Ramos (cell line): ENCODE data around the gene RANBP17.

Source experiments
- in situ Hi-C: fragments of 300-500 bp; cut with MboI; formaldehyde crosslinking; loops from one replicate; pipeline ENCODE4 v1.14.3; 2022; ENCODE audit warnings: low sequenced_read_pairs; ENCODE audit not compliant: unreplicated experiment

The RANBP17 gene

DNA sequence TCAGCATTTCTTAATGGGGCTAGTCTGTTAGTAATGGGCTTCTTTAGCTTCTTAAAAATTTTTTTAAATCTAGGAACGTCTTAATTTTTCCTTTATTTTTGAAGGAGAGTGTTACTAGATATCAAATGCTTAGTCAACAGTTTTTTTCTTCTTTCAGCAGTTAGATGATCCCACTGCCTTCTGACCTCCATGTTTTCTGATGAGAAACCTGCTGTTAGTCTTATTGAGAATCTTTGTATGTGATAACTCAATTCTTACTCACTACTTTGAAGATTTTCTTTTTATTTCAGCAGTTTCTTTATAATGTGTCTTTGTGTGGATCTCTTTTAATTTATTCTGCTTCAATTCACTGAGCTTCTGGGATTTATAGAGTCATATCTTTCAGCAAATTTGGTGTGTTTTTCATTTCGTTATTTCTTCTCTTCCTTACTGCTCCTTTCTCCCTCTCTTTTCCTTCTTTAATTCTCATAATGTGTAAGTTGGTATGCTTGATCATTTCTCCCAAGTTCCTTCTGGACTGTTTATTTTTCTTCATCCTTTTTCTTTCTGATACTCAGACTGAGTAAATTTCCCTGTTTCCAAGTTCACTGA is 205.8 kb downstream of the RANBP17 start:
- in situ Hi-C loops: no loop called here

DNA sequence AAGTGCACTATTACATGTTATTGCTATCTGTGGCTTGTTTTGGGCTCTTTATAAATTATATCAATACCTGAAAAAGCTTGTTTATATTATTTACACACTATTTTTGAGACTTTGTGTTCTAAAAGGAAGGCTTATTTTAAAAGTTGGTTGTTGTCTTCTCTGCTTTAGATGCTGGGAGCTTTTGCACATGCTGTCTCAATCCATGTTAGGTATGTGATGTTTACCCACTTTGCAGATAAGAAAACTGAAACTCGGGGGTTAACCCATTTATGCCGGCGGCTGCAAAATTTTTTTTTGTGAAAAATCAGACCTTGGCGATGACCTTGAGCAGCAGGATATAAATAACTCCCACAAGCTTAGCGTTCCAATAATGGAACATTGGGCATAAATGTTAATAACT is 212.9 kb downstream of the RANBP17 start:
- in situ Hi-C loops: no loop called here

DNA sequence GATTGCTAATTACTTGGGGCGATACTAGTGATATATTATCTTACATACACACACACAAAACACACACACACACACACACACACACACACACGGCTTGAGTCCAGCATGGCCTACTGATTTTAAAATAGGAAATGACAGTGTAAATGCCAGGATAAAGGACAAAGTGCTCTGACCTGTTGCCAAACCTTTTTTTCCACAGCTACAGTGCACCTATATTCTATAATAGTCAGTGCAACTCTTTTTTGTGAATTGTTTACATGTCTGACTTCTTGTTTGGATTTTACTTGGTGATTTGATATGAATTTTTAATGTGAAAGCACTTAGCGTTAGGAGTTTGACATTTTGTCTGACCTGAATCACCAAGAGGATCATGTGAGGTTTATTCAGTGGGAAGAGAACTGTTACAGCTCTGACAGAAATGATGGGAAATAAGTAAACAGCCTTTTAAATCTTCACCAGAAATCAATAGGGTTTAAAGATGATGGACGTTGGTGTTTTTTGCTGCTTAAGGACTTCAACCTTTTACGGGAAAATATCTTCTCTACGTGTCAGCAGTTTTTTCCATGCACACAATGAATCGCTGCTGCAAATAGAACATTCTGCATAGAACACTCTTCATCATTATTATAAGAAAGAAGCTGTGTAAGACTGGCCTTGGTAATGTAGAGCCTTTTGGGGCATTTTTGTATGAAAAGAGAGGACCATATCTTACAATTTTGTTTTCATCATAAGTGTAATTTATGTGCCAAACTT is 218.5 kb downstream of the RANBP17 start:
- in situ Hi-C loops: no loop called here

DNA sequence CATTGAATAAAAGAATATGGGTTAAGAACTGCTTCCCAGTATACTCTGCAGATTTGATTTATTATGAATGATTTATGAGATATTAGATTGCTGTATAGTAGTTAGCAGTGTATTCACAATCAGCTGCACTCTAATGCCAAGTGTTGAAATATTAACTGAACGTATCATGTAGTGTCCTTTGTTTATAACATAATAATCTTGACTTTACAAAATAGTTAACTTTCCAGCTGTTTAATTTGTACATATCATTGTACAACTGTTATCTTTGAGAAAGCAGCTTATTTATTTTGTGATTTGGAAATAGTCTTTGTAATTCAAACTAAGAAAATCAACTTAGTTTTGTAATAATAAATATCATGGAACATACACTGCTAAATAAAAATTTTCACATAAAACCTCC is 219.5 kb downstream of the RANBP17 start:
- in situ Hi-C loops: no loop called here

DNA sequence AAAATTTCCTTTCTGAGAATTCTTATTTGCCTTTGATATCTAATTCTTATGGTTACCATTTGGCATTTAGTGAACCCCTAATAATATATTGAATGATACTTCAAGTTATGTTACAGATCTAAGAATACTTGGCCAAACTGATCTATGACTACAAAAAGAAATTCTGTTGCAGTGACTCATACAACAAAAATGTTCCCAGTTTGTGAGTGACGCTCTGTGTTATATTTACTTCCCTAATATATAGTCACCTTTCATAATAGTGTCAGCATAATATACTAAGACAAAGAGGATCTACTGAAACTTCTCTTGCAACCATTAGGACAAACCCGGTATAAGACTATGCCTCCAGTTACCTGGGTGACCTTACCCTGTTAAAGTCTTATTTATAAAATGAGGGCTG is 230.4 kb downstream of the RANBP17 start:
- in situ Hi-C loops: no loop called here

DNA sequence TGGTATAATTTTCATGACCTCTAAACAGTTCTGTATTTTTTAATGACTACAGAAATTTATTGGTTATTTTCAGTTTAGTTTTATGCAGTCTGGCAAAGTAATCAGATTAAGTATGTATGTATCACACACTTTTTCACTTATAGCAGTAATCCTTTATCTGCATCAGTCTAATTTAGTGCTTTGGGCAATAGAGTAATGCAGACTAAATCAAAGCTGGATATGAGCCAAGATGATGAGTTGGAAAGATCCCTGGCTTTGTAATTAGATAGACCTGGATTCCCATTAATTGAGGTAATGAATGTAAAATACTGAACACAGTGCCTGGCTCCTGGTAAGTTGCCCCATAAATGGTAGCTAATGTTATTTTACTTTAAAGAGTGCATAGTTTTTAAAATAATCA is 231.8 kb downstream of the RANBP17 start:
- in situ Hi-C loops: no loop called here

DNA sequence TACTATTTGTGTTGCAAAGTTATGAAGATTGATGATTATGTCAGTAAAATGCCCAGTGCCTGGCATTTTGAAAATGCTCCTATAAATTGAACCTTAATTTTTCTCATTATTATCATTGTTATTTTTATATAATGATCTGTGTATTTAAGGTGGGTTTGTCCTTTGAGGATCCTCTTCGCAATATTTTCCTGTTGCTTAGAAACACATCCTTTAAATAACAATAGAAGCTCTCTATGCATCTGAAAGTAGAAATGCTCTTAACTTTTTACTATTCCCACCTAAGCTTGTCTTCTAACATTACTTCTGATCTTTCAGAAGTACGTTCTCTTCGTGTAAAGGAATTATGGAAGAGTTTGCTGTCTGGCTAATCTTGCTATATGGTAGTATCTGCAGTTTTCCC is 232.5 kb downstream of the RANBP17 start:
- in situ Hi-C loops: no loop called here

DNA sequence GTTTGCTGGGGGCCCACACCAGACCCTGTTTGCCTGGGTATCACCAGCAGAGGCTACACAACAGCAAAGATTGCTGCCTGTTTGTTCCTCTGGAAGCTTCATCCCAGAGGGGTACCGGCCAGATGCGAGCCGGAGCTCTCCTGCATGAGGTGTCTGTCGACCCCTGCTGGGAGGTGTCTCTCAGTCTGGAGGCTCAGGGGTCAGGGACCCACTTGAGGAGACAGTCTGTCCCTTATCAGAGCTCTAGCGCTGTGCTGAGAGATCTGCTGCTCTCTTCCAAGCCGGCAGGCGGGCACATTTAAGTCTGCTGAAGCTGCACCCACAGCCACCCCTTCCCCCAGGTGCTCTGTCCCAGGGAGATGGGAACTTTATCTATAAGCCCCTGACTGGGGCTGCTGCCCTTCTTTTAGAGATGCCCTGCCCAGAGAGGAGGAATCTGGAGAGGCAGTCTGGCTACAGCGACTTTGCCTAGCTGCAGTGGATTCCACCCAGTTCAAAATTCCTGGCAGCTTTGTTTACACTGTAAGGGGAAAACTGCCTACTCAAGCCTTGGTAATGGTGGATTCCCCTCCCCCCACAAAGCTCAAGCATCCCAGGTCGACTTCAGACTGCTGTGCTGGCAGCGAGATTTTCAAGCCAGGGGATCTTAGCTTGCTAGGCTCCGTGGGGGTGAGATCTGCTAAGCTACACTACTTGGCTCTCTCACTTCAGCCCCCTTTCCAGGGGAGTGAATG is 241.2 kb downstream of the RANBP17 start:
- in situ Hi-C loops: no loop called here

DNA sequence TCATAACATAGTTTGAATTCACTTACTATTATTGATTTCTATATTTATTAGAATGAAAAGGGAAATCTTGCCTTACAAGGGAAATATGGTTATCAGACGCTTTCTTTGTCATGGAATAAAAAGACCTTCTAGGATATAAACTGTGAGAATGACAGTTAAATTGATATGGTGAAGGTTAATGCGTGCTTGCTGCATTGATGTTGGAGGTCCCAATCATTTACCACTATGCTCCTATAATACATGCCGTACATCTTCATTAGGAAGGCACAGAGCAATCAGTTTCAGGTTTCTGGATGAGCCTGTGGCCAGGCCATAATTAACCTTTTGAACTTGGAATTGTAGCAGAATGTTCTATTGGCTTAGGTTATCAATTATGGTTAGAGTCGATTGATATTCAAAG is 245.9 kb downstream of the RANBP17 start:
- in situ Hi-C loops: no loop called here

DNA sequence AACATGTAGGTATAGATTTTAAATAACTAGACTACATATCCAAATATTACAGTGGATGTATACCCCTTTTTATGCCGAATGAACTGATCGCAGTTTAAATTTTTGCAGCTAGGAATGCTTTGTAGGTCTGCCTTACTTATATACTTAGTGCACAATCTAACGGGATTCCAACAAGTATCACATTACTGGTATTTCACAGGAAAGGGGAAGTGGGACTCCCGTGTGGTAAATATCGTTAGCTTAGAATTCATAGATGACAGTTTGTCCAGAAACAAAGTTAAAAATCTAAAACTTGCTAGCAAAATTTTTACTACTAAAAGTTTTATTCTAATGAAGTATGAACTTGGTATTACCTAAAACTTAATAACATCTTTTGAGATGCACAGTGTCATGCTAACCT is 253.7 kb downstream of the RANBP17 start:
- in situ Hi-C loops: no loop called here

DNA sequence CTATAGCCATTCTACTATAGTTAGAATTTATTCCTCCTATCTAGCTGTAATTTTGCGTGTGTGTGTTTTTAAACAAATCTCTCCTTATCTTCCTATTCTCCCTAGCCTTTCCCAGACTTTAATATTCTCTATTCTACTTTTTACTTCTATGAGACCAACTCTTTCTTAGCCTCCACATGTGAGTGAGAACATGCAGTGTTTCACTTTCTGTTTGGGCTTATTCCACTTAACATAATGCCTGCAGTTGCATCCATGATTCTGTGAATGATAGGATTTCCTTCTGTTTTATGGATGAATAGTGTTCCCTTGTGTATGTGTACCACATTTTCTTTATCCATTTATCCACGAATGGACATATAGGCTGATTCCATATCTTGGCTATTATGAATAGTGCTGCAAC is 254.9 kb downstream of the RANBP17 start:
- in situ Hi-C loops: no loop called here

DNA sequence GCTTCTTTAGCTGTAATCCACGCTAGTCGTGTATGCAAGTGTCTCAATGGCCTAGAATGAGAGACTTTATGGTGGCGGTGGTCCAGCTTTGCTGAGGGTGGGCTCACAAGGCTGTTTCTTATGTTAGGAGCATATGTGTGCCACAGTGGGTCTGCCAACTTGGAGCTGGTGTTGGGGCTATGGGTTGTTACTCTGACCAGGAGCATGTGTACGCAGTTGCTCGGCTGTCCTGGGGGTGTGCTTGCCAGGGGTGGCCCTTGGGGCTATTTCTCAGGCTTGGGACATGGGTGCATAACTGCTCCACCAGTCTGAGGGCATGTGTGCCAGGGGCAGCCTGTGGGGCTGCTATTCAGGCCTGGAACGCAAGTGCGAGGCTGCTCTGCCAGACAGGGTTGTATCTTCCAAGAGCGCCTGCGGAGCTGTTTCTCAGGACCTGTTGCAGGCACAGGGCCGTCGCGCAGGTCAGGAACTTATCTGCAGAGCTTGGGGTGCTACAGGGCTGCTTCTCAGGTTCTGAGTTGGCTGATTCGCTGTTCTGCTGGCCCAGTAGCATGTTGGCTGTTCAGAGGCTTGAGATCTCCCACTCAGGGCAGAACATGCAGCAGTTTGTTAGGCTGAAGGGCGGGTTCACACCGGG is 259.3 kb downstream of the RANBP17 start:
- in situ Hi-C loops: no loop called here

DNA sequence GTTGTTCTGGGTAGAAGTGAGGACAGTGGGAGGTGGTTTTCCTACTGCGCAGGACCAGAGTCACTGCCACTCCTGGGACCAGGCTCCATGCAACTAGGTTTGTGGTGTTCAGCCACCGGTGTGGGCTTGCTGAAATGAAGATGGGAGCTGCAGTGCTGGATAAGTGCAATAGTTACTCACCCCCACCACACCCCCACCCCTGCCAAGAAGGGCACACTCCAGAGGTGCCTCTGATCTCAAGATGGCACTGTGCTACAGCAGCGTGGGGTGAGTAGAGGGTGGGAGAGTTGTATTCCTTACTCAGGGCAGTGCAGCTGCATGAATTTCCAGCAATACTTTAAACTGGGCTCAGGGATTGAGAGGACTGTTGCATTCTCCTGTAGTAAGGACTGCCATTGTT is 259.8 kb downstream of the RANBP17 start:
- in situ Hi-C loops: no loop called here

DNA sequence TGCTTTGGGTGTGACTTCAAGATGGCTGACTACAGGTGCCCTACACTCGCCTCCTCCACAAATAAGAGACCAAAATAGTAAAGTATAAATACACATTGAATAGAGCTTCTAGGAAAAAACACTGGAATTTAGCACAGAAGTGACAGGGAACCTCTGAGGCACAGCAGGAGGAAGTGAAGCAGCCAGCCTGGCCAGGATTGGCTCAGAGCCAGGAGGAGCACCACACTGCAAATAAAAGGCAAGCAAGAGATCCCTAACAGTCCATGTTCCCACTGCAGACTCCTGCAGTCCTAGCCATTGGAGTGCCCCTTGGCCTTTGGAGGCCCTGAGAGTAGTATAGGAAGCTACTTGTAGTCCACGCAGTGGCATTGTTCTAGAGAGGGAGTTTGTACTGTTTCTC is 260.6 kb downstream of the RANBP17 start:
- in situ Hi-C loops: no loop called here

DNA sequence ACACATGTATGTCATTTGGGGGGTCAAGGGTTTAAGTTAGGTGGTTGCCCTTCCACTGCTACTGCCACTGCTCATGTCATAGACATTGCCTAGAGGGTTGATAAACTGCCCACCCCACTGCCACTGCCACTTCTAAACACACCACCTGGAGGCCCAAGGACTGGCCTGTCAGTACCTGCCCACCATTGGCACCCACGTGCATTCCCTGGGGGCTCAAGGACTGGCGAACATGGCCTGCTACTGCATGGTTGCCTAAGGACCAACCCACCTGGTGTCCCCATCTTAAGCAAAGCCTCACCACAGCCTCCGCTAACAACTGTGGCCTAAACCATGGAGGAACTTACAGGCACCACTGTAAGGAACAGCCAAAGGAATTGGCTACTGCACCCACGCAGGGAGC is 261.6 kb downstream of the RANBP17 start:
- in situ Hi-C loops: no loop called here

DNA sequence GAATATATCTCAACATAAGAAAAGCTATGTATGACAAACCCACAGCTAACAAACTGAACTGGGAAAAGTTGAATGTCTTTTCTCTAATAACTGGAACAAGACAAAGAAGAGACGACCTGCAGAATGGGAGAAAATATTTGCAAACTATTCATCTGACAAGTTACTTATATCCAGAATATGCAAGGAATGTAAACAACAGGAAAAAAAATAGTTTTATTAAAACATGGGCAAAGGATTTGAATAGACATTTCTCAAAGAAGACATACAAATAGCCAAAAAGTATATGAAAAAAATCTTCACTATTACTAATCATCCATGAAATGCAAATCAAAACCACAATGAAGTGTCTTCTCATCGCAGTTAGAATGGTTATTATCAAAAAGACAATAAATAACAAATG is 265.5 kb downstream of the RANBP17 start:
- in situ Hi-C loops: no loop called here

DNA sequence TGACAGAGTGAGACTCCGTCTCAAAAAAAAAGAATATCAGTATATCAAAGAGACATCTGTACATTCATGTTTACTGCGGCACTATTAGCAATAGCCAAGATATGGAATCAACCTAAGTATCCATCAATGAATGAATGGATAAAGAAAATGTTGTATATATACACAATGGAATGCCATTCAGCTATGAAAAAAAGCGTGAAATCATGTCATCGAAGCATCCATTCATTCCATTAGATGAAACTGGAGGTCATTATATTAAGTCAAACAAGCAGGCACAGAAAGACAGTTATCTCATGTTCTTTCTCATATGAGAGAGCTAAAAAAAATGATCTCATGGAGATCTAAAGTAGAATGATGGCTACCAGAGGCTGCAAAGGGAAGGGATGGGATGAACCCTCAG is 266.3 kb downstream of the RANBP17 start:
- in situ Hi-C loops: no loop called here

DNA sequence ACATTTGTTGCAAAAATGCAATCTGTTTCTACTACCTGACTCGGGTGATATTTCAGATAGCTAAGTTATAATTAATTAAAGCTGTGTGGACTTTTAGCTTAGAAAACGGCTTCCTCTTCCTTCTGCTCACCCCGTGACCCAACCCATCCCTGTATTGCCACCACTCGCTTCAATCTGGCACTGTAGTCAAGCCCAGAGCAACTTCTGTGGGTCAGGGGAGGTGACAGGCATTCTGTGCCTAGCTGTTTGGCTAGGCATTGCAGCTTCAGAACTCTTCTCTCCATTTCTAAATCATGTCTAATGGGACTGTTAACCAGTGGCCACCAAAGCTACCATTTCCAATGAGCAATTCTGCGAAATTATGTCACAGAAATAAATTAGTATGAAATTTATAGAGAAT is 267.5 kb downstream of the RANBP17 start:
- in situ Hi-C loops: no loop called here

DNA sequence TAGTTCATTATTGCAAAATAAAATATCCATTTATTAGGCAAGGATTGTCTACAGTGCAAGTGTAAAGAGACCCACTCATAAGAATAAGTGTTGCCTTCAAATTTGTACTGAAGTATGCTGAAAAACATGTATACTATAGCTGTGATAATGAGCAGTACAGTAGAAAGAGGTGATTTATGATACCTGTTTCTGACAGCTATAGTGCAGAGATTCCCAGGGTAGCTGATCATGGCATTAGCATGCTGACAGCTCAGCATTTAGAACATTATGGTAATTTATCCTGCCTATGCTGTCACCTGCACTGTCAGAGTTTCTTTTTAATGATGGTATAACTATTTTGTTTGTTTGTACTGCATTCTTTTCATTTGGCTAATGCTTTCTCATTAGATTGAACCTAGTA is 269.7 kb downstream of the RANBP17 start:
- in situ Hi-C loops: no loop called here

DNA sequence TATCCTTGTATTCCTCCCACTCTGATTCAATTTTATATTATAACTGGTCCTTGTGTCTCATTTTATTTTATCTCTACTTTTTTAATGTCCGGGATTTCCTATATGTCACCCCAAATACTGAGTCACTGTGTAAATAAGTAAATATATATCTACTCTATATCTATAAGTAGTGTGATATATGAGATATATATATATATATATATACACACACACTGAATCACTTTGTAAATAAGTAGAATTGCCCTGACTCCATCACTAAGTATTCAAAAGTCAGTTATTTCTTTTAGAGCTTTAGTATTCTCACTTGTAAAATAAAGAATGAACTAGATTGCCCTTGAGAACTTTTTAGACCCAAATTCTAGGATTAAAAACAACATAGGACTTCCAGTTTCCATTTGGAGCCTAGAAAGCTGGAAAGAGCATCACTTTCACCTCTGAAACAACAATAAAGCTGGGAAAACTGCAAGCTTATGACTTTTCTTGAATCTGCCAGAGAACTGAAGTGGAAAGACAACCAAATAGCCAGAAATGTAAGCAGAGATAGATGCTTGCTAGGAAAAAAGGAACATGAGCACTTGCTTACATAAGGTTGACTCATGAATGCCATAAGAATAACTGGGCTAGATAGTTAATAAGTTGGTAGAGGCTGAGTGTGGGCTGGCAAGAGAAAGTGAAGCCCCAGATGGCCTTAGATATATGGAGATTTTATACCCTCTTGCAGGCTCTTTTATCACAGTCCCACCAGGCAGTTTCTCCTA is 276.1 kb downstream of the RANBP17 start:
- in situ Hi-C loops: no loop called here
